Umbilical cord (tissue), 2 donors: ENCODE data around the gene FOXL1. TPM values are rescaled to one million over a fixed set of nuclear protein-coding genes. Genes with fewer than 3 reads are reported as not detected.

ENCODE experiments used
- DNase-seq: peaks from one replicate; pipeline ENCODE4 v3.0.0-alpha.2; 2015; ENCODE audit warnings: low spot score
- total RNA-seq: library from RNA; depleted of rRNA; stranded (reverse); fragments of >200 nt; gene quantifications from one replicate; pipeline ENCODE4 v1.2.3, GENCODE V29; 2014; ENCODE audit warnings: low replicate concordance; ENCODE audit not compliant: insufficient read depth

The FOXL1 gene
- total RNA-seq, 1 donor from 2014 or later, result 6.5 TPM

- DNase-seq, result no peak
Observed at GRCh38 chr16:86631444-86631843, 53.1 kb downstream of the FOXL1 start.

Other genes starting within 250 kb of the FOXL1 start
- 0.96 TPM for gene FOXF1, start 68.0 kb upstream of the FOXL1 start, total RNA-seq
- 8.7 TPM for gene MTHFSD, start 23.3 kb upstream of the FOXL1 start, total RNA-seq
- gene FOXC2, start 11.7 kb upstream of the FOXL1 start, total RNA-seq, result 1.2 TPM